Subcutaneous abdominal adipose tissue (tissue), 5 donors: Measurements from ENCODE around the gene OR4S2.

ENCODE experiments used
- H3K27ac ChIP-seq: one replicate; pipeline ENCODE4 v1.7.0; 2013; ENCODE audit warnings: low read depth, mild to moderate bottlenecking, inconsistent platforms, low read length, moderate library complexity
- H3K27me3 ChIP-seq, 5 donors: one replicate each; pipeline ENCODE4 v1.7.0; 2013; ENCODE audit warnings: low read length in 5 of 5, inconsistent platforms in 1 of 5; ENCODE audit not compliant: control insufficient read depth in 5 of 5, insufficient read depth in 4 of 5
- H3K36me3 ChIP-seq, 5 donors: one replicate each; pipeline ENCODE4 v1.7.0; 2013; ENCODE audit warnings: low read length in 5 of 5; ENCODE audit not compliant: control insufficient read depth in 5 of 5, insufficient read depth in 5 of 5
- H3K4me1 ChIP-seq, 5 donors: one replicate each; pipeline ENCODE4 v1.7.0; 2013; ENCODE audit warnings: low read length in 5 of 5, mild to moderate bottlenecking in 3 of 5, moderate library complexity in 1 of 5; ENCODE audit not compliant: control insufficient read depth in 5 of 5, insufficient read depth in 5 of 5
- H3K4me3 ChIP-seq, 5 donors: one replicate each; pipeline ENCODE4 v1.7.0; 2013; ENCODE audit warnings: low read length in 5 of 5, low read depth in 1 of 5
- H3K9ac ChIP-seq, 5 donors: one replicate each; pipeline ENCODE4 v1.7.0; 2013; ENCODE audit warnings: low read length in 5 of 5, mild to moderate bottlenecking in 4 of 5, moderate library complexity in 3 of 5
- H3K9me3 ChIP-seq, 5 donors: one replicate each; pipeline ENCODE4 v1.7.0; 2013; ENCODE audit warnings: low read length in 5 of 5; ENCODE audit not compliant: control insufficient read depth in 5 of 5
- donor health status: healthy.
- donor health status: healthy.
- donor health status: healthy.
- donor health status: healthy.
- donor health status: healthy.

The OR4S2 gene, protein sequence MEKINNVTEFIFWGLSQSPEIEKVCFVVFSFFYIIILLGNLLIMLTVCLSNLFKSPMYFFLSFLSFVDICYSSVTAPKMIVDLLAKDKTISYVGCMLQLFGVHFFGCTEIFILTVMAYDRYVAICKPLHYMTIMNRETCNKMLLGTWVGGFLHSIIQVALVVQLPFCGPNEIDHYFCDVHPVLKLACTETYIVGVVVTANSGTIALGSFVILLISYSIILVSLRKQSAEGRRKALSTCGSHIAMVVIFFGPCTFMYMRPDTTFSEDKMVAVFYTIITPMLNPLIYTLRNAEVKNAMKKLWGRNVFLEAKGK

DNA sequence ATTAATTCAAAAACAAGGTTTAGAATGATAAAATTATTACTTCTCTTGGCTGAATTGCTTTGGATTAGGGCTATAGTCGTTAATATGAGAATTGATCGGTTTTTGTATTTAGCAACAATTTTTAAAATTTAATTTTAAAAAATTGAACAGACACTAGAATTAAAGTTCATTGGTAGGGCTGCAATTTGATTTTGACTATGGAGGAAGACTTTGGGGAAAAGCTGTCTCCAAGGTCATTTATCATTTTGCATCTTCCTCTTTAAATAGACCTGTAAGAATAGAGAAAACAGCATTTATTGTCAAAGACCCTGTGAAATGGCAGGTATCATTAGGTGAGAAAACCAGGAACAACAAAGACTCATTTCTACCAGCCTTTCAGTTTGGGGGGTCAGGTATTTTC is at the start of gene OR4S2:
Gene OR4S2 (plus strand): TSS at position 301 of the 400 bp plus-strand sequence. CDS start 2,577 bp downstream, outside the sequence.
- no peak within 1 kb of the TSS for H3K9ac ChIP-seq
- no peak within 1 kb of the TSS for H3K27ac ChIP-seq
- H3K36me3 ChIP-seq, result no peaks in the 10 kb centered on the region
- H3K27me3 ChIP-seq, result no peaks in the 10 kb centered on the region
- H3K4me1 ChIP-seq, result no peaks in the 10 kb centered on the region
- H3K4me3 ChIP-seq, result no peak within 1 kb of the TSS
- H3K9me3 ChIP-seq, result no peaks in the 10 kb centered on the region

DNA sequence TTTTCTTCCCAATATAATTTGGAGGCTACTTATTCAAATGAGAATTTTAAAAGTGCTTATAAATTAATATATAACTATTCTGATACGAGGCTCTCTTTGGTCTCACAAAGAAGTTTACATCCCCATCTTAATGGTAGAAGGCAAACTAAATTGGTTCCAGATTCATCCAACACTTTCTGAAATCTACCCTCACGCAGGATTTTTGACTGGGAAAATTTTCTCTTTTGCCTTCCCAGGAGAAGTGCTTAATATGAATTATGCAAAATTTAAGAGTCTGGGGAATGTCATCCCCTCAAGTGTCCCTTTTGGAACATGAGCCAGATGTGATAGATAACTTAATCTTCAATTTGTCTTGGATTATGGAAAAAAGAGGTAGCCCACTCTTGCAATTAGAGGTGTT is 40.6 kb upstream of the OR4S2 start, which contains the start of gene OR4C11:
Gene OR4C11 (minus strand): TSS at position 101 of the 400 bp plus-strand sequence. CDS start 3,272 bp downstream, outside the sequence.
- Histone ChIP-seq H3K9ac (no peak within 1 kb of the TSS), H3K4me3 (no peak within 1 kb of the TSS), H3K27ac (no peak within 1 kb of the TSS), H3K36me3 (no peaks in the 10 kb centered on the region), H3K4me1 (no peaks in the 10 kb centered on the region), H3K9me3 (no peaks in the 10 kb centered on the region), H3K27me3 (no peaks in the 10 kb centered on the region)

DNA sequence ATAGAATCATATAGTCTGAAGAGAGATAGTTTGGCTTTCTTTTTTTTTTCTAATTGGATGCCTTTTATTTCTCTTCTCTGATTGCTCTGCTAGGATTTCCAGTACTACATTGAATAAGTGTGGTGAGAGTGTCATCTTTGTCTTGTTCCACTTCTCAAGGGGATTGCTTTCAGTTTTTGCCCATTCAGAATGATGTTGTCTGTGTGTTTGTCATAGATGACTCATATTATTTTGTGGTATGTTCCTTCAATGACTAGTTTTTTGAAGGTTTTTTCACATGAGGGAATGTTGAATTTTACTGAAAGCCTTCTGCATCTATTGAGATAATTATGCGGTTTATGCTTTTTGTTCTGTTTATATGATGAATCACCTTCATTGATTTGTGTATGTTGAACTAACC is 23.6 kb upstream of the OR4S2 start:
- Histone ChIP-seq H3K9me3 (peaks cover 0 to 9% (median 4%) of the 10 kb centered on the region in 5 donors), H3K4me3 (no peak overlapping the region), H3K27me3 (no peaks in the 10 kb centered on the region), H3K27ac (no peak overlapping the region), H3K36me3 (no peaks in the 10 kb centered on the region), H3K9ac (no peak overlapping the region), H3K4me1 (no peaks in the 10 kb centered on the region)

DNA sequence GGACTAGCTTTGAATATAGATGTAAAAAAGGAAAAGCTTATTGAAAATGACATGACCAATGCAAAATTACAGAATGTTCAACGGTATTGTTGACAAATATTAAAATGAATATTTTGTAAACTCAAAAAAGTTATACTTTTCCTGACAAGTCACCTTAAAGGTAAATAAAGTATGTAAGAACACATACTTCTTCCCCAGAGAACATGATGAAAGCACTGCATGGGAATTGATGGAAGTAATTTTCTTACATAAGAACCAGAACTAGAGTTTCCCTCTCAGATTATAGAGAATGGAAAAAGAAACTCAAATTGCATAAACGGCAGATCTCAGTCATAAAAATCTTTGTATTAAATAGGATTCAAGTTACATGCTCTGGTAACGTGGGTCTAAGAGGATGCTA is 13.3 kb upstream of the OR4S2 start, which contains the start of gene OR4P4:
Gene OR4P4 (plus strand): TSS at position 301 of the 400 bp plus-strand sequence.
- Histone ChIP-seq H3K9ac (no peak within 1 kb of the TSS), H3K4me1 (no peaks in the 10 kb centered on the region), H3K36me3 (no peaks in the 10 kb centered on the region), H3K9me3 (peaks cover 0 to 5% (median 0%) of the 10 kb centered on the region in 5 donors), H3K27me3 (no peaks in the 10 kb centered on the region), H3K27ac (no peak within 1 kb of the TSS), H3K4me3 (no peak within 1 kb of the TSS)

DNA sequence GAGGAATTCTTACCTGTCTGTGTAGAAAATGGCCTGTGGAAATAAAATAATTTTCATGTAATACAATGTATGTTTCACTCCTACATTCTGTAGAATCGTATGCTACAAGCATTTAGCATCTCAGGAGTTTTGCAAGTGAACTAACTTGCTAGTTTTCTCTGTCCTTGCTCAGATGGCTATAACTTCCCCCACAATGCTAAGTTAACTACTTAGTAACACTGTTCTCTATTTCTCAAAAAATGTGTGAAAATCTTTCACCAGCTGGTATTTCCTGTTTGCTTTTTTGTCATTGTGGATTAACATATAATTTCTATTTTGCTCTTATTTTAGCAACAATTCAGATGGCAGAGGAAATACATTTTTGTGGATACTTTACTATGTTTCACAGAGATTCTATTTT is 4.4 kb downstream of the OR4S2 start:
- H3K9me3 ChIP-seq, result no peaks in the 10 kb centered on the region
- H3K27me3 ChIP-seq, result no peaks in the 10 kb centered on the region
- no peaks in the 10 kb centered on the region for H3K36me3 ChIP-seq
- no peak overlapping the region for H3K27ac ChIP-seq
- H3K4me3 ChIP-seq, result no peak overlapping the region
- no peaks in the 10 kb centered on the region for H3K4me1 ChIP-seq
- no peak overlapping the region for H3K9ac ChIP-seq

DNA sequence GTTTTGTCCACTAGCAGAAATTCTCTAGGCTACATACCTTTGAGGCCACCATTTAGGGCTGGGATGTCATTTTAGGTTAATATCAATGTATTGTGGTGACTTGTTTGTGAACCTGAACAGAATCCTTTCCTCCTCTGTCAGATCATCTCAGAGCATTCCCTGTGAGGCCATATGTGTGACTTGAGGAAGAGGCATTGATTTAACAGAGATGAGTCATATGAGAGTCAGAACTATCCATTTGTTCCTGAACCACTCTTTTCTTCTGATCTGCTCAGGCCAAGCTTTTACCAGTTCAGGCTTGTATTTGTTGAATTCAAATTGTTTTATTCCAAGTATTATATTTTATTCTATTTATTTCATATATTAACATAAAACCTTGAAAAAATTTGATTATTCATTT is 7.0 kb downstream of the OR4S2 start:
- no peaks in the 10 kb centered on the region for H3K9me3 ChIP-seq
- no peaks in the 10 kb centered on the region for H3K4me1 ChIP-seq
- no peak overlapping the region for H3K9ac ChIP-seq
- no peak overlapping the region for H3K27ac ChIP-seq
- H3K27me3 ChIP-seq, result no peaks in the 10 kb centered on the region
- no peaks in the 10 kb centered on the region for H3K36me3 ChIP-seq
- no peak overlapping the region for H3K4me3 ChIP-seq

DNA sequence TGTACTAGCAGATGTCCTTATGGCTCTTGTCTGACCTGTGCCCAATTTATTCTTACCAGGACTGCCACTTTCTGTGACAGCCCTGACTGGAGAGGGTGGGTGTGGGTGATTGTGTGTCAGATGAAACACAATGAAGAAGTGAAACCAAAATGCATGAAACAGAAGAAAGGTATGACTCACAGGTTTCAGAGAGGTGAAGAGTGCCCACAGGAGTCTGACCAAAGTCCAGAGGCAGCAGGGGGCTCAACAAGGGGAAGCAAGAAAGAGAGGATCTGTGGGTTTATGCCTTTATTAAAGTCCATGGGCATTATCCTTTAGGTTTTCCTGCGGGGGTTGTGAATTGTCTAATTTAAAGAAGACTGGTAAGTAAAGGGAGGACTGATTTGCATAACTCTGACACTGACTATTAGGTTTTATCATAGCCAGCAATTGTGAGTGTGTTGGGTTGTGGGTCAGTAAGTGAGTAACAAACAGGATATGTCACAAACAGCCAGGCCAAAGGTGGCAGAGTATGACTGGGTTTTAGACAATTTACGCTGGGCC is 10.0 kb downstream of the OR4S2 start:
- H3K4me3 ChIP-seq, result no peak overlapping the region
- H3K4me1 ChIP-seq, result no peaks in the 10 kb centered on the region
- H3K9me3 ChIP-seq, result no peaks in the 10 kb centered on the region
- no peaks in the 10 kb centered on the region for H3K36me3 ChIP-seq
- no peak overlapping the region for H3K9ac ChIP-seq
- no peaks in the 10 kb centered on the region for H3K27me3 ChIP-seq
- no peak overlapping the region for H3K27ac ChIP-seq

DNA sequence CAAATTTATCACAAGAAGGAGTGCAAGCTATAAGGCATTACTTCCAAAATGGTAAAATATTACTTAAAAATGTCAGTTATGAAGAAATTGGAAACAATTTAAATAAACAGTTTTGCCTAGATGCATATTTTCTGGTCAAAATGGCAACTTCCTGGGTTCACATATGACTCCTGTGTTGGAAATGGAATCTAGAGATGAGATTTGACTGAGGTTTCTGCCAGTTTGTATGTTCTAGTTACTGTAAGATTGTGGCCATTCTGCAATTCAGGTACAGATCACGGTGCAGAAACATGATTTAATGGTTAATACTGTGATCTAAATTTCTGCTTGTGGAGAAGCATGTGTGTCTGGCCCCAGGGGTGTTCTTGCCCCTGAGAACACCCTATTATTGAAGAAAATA is 10.5 kb downstream of the OR4S2 start:
- no peaks in the 10 kb centered on the region for H3K4me1 ChIP-seq
- no peaks in the 10 kb centered on the region for H3K36me3 ChIP-seq
- H3K4me3 ChIP-seq, result no peak overlapping the region
- H3K27ac ChIP-seq, result no peak overlapping the region
- H3K9me3 ChIP-seq, result no peaks in the 10 kb centered on the region
- H3K9ac ChIP-seq, result no peak overlapping the region
- H3K27me3 ChIP-seq, result no peaks in the 10 kb centered on the region

DNA sequence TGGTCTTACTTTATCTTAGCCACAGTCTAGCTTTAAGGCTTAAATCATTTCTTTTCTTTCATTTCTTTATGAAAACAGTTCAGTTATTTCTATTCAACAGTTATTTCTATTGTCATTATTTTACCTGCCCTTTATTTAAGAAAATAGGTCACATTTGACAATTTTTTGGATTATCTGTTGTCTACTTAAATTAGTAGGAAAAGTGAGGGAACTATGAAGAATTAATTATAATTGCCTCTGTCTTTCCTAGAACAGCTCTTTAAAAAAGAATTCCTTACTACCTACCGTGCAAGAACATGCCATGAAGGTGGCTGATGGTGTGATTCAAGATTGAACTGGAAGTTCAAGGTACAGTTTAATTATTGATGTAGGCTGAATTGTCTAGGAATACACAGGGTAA is 13.8 kb downstream of the OR4S2 start, which contains the start of gene OR4C6:
Gene OR4C6 (plus strand): TSS at position 301 of the 400 bp plus-strand sequence. CDS start 2,966 bp downstream, outside the sequence.
- Histone ChIP-seq H3K27me3 (no peaks in the 10 kb centered on the region), H3K9ac (no peak within 1 kb of the TSS), H3K9me3 (peaks cover 0 to 3% (median 0%) of the 10 kb centered on the region in 5 donors), H3K36me3 (no peaks in the 10 kb centered on the region), H3K4me3 (no peak within 1 kb of the TSS), H3K4me1 (no peaks in the 10 kb centered on the region), H3K27ac (no peak within 1 kb of the TSS)

DNA sequence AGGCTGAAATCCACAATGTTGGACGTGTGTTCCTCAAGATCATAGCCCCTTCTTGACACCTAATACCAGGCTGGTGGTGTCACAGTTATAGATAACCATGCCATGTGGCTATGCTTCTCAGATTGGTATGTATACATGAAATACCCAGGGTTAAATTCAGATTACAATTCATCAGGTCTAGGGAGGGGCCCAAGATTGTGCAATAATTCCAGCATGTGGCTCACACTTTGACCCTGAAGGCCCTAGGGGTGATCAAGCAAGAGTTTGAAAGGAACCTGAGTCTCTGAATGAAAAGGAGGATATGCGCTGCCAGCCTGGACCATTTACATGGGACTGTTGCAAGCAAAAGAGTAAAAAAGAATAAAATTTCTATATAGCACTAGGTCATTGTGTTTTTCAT is 21.2 kb downstream of the OR4S2 start:
- H3K4me3 ChIP-seq, result no peak overlapping the region
- no peaks in the 10 kb centered on the region for H3K36me3 ChIP-seq
- H3K4me1 ChIP-seq, result no peaks in the 10 kb centered on the region
- no peak overlapping the region for H3K27ac ChIP-seq
- H3K9ac ChIP-seq, result no peak overlapping the region
- H3K27me3 ChIP-seq, result no peaks in the 10 kb centered on the region
- peaks cover 0 to 3% (median 0%) of the 10 kb centered on the region in 5 donors for H3K9me3 ChIP-seq
